ENCODE results near the gene FIBP. TPM values are rescaled to one million over a fixed set of nuclear protein-coding genes. Genes with fewer than 3 reads are reported as not detected.
A peak's percentile ranks its signal among the peaks of the same experiment; 100 is the strongest.

Gene FIBP
- total and polyA plus RNA-seq, 8 donors, result 18.0 to 56.2 (median 25.5) TPM

GRCh38 chr11:65862941-65863888 lies 25.1 kb downstream of the FIBP start:
- FAIRE-seq, result no peak
- H3K27ac ChIP-seq, result no peak overlapping the region
- intact Hi-C loops (cut with DNase I), result no loop called here
- H3K27me3 ChIP-seq, result no peaks in the 10 kb centered on the region
- peak in 3 of 6 donors; percentile 20 to 72 (median 28) for DNase-seq
- 90 to 93% methylated on average over 22 to 24 of the region's 24 CpGs for WGBS, 2 donors
- H3K4me1 ChIP-seq, result peaks cover 0 to 13% (median 10%) of the 10 kb centered on the region in 3 donors
- ATAC-seq, result no peak
- H3K9me3 ChIP-seq, result no peaks in the 10 kb centered on the region
- peaks cover 0 to 27% (median 13%) of the 10 kb centered on the region in 3 donors for H3K36me3 ChIP-seq
- no peak overlapping the region for H3K4me3 ChIP-seq
- no peak for TF ChIP-seq CTCF (IDR thresholded peaks at IDR 0.05)

- TF ChIP-seq CTCF (IDR thresholded peaks at IDR 0.05), result no peak
- ATAC-seq (no peak), DNase-seq (peak in 3 of 6 donors; percentile 15 to 65 (median 22)), FAIRE-seq (no peak)
- Histone ChIP-seq H3K4me3 (no peak overlapping the region), H3K9me3 (no peaks in the 10 kb centered on the region), H3K27ac (no peak overlapping the region), H3K27me3 (no peaks in the 10 kb centered on the region), H3K4me1 (peaks cover 0 to 13% (median 10%) of the 10 kb centered on the region in 3 donors), H3K36me3 (peaks cover 0 to 27% (median 13%) of the 10 kb centered on the region in 3 donors)
- 77 to 93% methylated on average over 4 to 5 of the region's 5 CpGs for WGBS, 2 donors
- intact Hi-C loops (cut with DNase I), result no loop called here
Measured at GRCh38 chr11:65862191-65862735, 26.0 kb downstream of the FIBP start.

DNA sequence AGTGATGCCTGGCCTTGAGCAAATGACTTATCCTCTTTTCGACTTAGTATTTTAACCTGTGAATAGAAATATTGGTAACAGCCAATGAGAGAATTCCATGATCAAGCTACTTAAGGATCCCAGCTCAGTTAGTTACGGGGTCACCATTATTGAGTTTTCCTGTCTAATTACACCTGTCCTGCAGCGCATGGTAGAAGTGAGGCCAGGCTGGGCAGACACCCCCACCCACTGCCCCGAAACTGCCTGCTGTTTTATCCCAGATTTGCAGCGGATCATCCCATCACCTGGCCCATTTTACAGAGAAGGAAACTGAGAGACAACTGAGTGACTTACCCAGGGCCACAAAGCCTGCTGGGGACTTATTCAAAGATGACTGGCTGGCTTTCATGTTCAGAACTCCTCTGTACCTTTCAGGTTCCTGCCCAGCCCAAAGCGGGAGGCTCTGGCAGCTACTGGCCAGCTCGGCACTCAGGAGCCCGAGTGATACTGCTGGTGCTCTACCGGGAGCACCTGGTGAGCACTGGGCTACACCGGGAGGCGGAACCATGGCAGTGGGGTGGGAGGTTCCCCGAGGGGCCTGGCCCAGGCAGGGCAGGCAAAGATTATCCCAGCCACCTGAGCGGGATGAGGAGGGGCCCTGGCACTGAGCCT lies 26.6 kb downstream of the FIBP start:
- H3K9me3 ChIP-seq, result no peaks in the 10 kb centered on the region
- H3K36me3 ChIP-seq, result peaks cover 0 to 27% (median 13%) of the 10 kb centered on the region in 3 donors
- intact Hi-C loops (cut with DNase I), result no loop called here
- ATAC-seq (no peak), DNase-seq (peak in 3 of 6 donors; percentile 28 to 71 (median 49)), FAIRE-seq (no peak)
- H3K4me3 ChIP-seq, result peak overlapping the region; percentile 95 to 100 (median 98)
- WGBS, 2 donors, result 78 to 81% methylated on average over 13 of the region's 13 CpGs
- H3K4me1 ChIP-seq, result peaks cover 0 to 13% (median 10%) of the 10 kb centered on the region in 3 donors
- H3K27ac ChIP-seq, result no peak overlapping the region
- H3K27me3 ChIP-seq, result no peaks in the 10 kb centered on the region
- no peak for TF ChIP-seq CTCF (IDR thresholded peaks at IDR 0.05)

DNA sequence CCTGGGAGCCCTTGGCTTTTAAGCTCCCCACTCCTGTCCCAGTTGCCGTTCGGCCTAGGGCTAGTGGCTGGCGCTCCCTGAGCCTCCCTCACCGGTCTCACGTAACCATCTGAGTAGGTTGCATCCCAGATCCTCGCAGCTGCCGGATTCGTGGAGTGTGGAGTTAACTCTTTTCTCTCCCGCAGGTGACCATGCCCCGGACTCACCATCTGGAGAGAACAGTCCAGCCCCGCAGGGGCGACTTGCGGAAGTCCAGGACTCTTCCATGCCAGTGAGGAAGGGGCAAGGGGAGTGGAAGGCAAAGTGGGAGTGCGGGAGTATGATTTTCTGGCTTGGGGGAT lies 27.1 kb downstream of the FIBP start:
- Histone ChIP-seq H3K27me3 (no peaks in the 10 kb centered on the region), H3K4me1 (peaks cover 0 to 17% (median 12%) of the 10 kb centered on the region in 3 donors), H3K27ac (peak overlapping the region; percentile 81 to 93 (median 88)), H3K4me3 (peak overlapping the region; percentile 95 to 100 (median 98)), H3K36me3 (peaks cover 0 to 26% (median 13%) of the 10 kb centered on the region in 3 donors), H3K9me3 (no peaks in the 10 kb centered on the region)
- 4 to 5% methylated on average over 14 of the region's 14 CpGs for WGBS, 2 donors
- no peak for FAIRE-seq
- DNase-seq, result peak in 2 of 6 donors; percentile 50 to 84
- ATAC-seq, result no peak
- TF ChIP-seq CTCF (IDR thresholded peaks at IDR 0.05), result no peak
- intact Hi-C loops (cut with DNase I), result no loop called here
